Measurements from ENCODE around the gene SINHCAF.

SINHCAF gene

GRCh38 chr12:31289441-31289840 lies 36.5 kb downstream of the SINHCAF start:
- H3K27ac ChIP-seq, result no peak overlapping the region
- TF ChIP-seq CTCF (IDR thresholded peaks at IDR 0.05; ENCODE audit: low read depth, low read length, missing control alignments), result no peak
- no peaks in the 10 kb centered on the region for H3K27me3 ChIP-seq (replicated peaks)
- no peak for DNase-seq
- no peak overlapping the region for H3K4me3 ChIP-seq (ENCODE audit: low read depth, low read length)
- peaks cover 34% of the 10 kb centered on the region for H3K36me3 ChIP-seq (replicated peaks)
- in situ Hi-C loops (cut with HindIII; ENCODE audit: low pct_ligation_motif_present, low sequenced_read_pairs), result no loop called here

- Histone ChIP-seq H3K27ac (no peak overlapping the region), H3K36me3 (replicated peaks) (peaks cover 29% of the 10 kb centered on the region), H3K27me3 (replicated peaks) (no peaks in the 10 kb centered on the region), H3K4me3 (ENCODE audit: low read depth, low read length) (no peak overlapping the region)
- no peak for TF ChIP-seq CTCF (IDR thresholded peaks at IDR 0.05; ENCODE audit: low read depth, low read length, missing control alignments)
- DNase-seq, result no peak
- in situ Hi-C loops (cut with HindIII; ENCODE audit: low pct_ligation_motif_present, low sequenced_read_pairs), result no loop called here
Observed at GRCh38 chr12:31288381-31288780, 37.6 kb downstream of the SINHCAF start.

DNA sequence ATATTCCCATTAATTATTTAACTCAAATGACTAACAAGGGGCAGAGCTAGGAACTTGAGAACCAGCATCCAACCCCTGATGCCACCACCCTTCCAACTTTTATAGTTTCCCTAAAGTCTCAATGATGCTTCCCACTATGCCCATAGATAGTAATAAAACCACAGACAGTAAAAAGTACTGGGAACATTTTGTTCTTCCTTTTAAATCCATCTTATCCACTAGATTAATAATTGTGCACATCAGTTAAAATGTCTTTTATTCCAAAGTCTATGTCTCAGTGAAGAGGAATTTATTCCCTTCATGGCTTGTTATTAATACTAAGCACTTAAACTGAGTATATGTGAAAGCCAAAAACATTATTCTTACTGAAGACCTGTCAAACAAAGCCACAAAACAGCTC lies 45.8 kb downstream of the SINHCAF start:
- Histone ChIP-seq H3K36me3 (replicated peaks) (peaks cover 8% of the 10 kb centered on the region), H3K4me3 (ENCODE audit: low read depth, low read length) (no peak overlapping the region), H3K27me3 (replicated peaks) (no peaks in the 10 kb centered on the region), H3K27ac (no peak overlapping the region)
- in situ Hi-C loops (cut with HindIII; ENCODE audit: low pct_ligation_motif_present, low sequenced_read_pairs), result no loop called here
- DNase-seq, result no peak
- no peak for TF ChIP-seq CTCF (IDR thresholded peaks at IDR 0.05; ENCODE audit: low read depth, low read length, missing control alignments)

- Histone ChIP-seq H3K27me3 (replicated peaks) (no peaks in the 10 kb centered on the region), H3K36me3 (replicated peaks) (peaks cover 6% of the 10 kb centered on the region), H3K4me3 (ENCODE audit: low read depth, low read length) (no peak overlapping the region), H3K27ac (no peak overlapping the region)
- DNase-seq, result no peak
- in situ Hi-C loops (cut with HindIII; ENCODE audit: low pct_ligation_motif_present, low sequenced_read_pairs), result no loop called here
- no peak for TF ChIP-seq CTCF (IDR thresholded peaks at IDR 0.05; ENCODE audit: low read depth, low read length, missing control alignments)
Observed at GRCh38 chr12:31279390-31279924, 46.5 kb downstream of the SINHCAF start.

GRCh38 chr12:31278832-31279231 lies 47.1 kb downstream of the SINHCAF start:
- in situ Hi-C loops (cut with HindIII; ENCODE audit: low pct_ligation_motif_present, low sequenced_read_pairs), result no loop called here
- Histone ChIP-seq H3K4me3 (ENCODE audit: low read depth, low read length) (no peak overlapping the region), H3K27me3 (replicated peaks) (no peaks in the 10 kb centered on the region), H3K36me3 (replicated peaks) (peaks cover 6% of the 10 kb centered on the region), H3K27ac (no peak overlapping the region)
- no peak for DNase-seq
- no peak for TF ChIP-seq CTCF (IDR thresholded peaks at IDR 0.05; ENCODE audit: low read depth, low read length, missing control alignments)

DNA sequence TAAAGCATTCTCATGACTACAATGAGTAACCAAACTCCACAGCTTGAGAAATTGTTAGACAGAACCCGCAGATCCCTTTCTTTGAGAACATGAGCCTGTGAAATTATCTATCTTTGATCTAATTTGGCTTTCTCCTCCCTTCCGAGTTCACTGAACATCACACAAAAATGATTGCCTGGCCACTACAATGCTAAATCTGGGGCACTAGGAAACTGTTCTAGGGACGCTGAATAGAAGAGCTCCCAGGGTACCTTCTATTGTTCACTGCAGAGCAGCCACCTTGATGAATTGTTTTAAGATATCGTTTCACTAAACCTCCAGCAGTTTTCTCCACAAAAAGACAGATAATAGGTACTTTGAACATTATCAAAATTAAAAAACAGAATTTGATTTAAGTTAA lies 47.5 kb downstream of the SINHCAF start:
- no peak for DNase-seq
- Histone ChIP-seq H3K36me3 (replicated peaks) (peaks cover 2% of the 10 kb centered on the region), H3K27me3 (replicated peaks) (no peaks in the 10 kb centered on the region), H3K27ac (no peak overlapping the region), H3K4me3 (ENCODE audit: low read depth, low read length) (no peak overlapping the region)
- TF ChIP-seq CTCF (IDR thresholded peaks at IDR 0.05; ENCODE audit: low read depth, low read length, missing control alignments), result no peak
- in situ Hi-C loops (cut with HindIII; ENCODE audit: low pct_ligation_motif_present, low sequenced_read_pairs), result no loop called here
